Glomerular endothelial cell (primary cell): Measurements from ENCODE around the gene BTBD6. TPM values are rescaled to one million over a fixed set of nuclear protein-coding genes. Genes with fewer than 3 reads are reported as not detected.

Experiments
- DNase-seq: peaks from one replicate; pipeline ENCODE4 v3.0.0-alpha.2; 2011; ENCODE audit warnings: low read depth, low spot score; ENCODE audit errors: extremely low read depth
- total RNA-seq: library from RNA; depleted of rRNA; stranded (reverse); fragments of >200 nt; gene quantifications from 2 replicates; pipeline ENCODE4 v1.2.3, GENCODE V29; 2015

BTBD6 gene
- total RNA-seq, 1 donor from 2014 or later = 64.6 TPM

DNA sequence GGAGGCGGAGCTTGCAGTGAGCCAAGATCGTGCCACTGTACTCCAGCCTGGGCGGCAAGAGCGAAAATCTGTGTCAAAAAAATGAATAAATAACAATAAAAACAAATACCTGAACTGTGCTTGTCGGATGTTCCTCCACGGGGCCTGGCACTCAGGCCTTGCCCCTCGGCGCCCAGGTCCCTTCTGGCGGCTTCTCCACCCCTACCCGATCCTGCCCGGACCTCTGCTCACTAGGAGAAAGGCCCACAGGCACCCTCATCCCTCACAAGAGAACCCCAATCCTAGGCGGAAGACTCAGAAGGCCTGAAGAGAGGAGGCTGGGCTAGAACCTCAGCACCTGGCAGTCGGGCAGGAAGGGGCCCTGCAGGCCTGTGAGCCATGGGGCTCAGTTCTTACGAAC, 21.0 kb upstream of the BTBD6 start:
- no peak for DNase-seq

DNA sequence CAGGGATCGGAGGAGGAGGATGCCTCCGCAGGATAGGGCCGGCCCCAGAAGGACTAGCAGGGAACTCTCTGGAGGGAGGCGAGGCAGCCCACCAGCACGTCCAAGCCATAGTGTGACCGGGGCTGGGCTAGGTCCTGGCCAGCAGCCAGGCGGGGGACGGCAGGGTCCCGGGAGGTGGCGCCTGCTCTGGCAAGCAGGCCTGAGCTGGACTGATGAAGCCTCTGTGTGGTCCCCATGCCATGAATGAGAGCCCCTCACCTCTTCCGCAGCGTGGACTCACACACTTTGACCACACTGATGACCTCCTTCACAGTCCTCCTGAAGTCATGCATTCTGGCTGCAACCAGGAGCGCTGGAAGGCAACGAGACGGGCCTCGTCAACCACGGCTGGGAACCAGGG, 19.8 kb upstream of the BTBD6 start:
- DNase-seq = no peak

DNA sequence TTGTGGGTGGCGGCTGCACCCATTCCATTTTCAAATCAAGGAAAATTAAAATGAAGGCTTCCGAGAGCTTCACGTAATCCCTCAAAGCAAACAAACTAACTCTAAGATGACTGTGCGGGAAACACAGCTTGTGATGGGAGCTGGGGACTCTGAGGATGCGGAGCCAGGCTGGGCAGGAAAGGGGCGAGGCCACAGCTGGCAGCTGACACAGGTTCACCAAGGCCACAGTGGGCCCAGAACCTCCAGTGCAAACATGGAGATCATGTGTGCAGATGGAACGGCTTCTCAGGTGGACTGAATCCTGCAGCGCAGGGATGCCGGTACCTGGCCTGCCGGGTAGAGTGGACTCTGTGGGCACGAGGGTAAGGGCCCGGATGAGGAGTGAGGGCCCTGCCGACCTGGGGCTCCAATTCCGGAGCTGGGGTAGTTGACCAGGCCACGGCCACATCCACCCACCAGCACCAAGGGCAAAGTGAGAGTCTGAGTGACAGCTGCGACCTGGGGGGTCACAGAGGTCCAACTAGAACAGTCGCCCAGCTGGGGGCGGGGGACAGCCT, 19.2 kb upstream of the BTBD6 start:
- DNase-seq = no peak

DNA sequence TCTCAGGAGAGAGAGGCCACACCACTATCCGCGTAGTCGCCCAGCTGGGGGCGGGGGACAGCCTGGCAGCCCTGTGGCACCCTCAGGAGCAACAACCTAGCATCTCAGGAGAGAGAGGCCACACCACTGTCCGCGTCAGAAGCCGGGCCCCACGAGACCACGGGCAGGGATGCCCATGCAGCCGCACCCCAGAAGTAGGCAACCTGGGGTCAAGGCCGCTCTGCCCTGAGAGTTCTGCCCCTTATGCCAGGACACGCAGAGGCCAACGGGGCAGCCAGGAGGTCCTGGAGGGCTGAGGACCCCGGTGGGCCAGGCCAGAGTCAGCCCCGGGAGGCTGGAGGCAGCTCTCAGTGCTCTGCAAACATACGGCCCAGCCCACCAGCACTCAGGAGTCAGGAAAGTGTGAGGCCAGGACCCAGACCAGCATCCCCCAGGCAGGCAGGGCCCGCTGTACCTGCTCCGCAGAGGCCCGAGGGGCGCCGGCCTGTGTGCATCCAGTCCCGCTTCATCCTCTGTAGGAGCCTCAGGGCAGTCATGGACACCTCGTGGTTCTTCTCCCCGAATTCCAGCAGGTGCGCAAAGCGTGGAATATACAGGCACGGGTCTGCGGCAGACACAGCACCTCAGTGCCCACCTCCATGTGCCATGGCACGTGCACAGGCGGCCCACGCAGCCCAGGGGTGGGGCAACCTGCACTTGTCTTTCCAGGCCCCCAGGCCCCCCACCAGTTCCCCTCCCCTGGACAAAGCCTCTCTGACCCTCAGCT, 7.3 kb upstream of the BTBD6 start:
- DNase-seq = no peak

DNA sequence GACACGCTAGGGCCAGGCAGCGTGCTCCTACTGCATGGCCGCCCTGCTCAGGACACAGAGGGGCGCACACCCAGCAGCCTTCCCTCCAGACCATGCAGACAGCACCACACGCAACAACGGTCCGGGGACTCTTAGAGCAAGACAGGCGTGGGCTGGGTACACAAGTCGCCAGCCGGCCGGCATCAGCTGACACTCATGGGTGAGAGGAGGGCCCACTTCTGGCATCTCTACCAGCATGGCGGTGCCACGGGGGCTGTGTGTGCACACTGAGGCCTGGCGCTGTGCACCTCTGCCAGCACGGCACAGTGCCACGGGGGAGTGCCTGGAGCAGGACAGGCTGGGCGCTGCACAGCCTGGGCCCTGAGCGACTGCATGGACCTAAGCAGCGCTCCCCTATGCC, 6.7 kb upstream of the BTBD6 start:
- DNase-seq = no peak

DNA sequence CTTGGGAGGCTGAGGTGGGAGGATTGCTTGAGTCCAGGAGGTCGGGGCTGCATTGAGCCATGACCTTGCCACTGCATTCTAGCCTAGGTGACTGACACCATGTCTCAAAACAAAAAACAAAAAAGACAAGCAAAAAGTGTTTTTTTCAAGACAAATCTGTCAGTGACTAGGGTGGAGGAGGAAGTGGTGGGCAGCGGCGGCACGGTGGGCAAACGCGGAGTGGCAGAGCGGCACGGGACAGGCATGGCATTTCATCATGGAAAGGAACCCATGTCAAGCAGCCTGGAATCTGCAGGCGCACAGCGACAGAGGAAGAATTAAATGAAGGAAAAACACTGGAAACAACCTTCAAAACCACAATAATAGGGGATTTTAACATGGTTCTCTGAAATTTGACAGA, 4.0 kb upstream of the BTBD6 start:
- no peak for DNase-seq

DNA sequence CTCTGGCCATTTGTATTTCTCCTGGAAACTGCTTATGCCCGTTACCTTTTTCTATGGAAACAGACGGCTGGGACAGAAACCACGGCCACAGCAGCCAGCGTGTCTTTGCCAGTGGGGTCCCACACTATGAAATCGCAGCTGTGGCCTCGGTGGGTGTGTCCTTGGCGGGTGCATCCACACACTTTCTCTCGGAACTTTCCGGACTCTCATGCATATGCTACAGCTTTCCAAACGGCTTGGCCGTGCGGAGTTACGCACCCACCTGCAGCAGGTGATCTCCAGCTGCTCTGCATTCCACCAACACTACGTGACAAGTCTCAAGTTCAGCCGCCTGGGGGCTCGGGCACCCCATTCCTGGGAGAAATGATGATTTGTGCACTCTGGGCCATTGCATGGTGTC, 1.3 kb upstream of the BTBD6 start:
- no peak for DNase-seq

DNA sequence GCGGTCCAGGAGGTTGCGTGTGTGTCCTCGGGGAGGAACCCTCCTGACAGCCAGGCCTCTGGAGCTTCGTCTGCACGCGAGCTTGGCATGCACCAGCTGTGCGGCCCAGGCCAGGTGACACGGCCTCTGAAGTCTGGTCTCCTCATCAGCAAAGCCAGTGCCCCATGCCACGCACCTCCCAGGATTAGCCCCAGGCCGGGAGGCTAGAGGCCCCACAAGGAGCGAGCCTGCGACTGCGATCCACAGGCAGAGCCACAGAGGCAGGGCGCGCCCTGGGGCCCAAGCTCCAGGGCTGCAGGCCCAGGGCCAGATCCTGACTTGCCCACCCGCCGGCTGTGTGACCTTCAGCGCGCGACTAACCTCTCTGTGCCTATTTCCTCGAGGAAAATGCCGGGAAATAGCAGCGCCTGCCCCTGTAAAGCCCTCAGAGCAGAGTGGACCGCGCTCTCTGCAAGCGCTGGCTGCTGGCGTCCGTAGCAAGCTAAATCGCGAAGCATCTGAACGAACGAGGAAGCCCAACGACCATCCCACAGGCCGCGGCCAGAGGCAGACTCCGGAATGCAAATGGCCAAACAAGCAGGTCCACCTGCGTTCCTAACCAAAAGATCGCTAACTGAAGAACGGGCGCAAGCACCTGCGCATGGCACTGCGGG, 492 bp upstream of the BTBD6 start:
- DNase-seq = no peak

DNA sequence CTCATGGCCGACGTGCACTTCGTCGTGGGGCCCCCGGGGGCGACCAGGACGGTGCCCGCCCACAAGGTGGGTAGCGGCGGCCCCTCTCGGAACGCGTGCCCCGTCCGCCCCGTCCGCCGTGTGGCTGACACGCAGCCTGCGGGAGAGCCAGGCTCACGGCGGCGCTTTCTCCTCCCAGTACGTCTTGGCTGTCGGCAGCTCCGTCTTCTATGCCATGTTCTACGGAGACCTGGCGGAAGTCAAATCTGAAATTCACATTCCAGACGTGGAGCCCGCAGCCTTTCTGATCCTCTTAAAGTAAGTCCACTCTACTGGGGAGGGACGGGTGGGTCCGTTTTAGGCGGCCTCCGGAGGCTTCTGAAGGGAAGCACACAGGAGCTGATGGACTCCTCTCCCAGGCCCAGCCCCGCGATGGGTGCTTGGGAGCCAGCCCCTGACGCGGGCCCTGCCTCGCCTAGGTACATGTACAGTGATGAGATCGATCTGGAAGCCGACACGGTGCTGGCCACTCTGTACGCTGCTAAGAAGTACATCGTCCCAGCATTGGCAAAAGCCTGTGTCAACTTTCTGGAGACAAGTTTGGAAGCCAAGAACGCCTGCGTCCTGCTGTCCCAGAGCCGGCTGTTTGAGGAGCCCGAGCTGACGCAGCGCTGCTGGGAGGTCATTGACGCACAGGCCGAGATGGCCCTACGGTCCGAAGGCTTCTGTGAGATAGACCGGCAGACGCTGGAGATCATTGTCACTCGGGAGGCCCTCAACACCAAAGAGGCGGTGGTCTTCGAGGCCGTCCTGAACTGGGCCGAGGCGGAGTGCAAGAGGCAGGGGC, 1.1 kb downstream of the BTBD6 start:
- DNase-seq = no peak

DNA sequence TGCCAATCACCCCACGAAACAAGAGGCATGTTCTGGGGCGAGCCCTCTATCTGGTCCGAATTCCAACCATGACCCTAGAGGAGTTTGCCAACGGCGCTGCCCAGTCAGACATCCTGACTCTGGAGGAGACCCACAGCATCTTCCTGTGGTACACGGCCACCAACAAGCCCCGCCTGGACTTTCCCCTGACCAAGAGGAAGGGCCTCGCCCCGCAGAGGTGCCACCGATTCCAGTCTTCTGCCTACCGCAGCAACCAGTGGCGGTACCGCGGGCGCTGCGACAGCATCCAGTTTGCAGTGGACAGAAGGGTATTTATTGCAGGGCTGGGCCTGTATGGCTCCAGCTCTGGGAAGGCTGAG, 1.7 kb downstream of the BTBD6 start:
- DNase-seq = no peak

DNA sequence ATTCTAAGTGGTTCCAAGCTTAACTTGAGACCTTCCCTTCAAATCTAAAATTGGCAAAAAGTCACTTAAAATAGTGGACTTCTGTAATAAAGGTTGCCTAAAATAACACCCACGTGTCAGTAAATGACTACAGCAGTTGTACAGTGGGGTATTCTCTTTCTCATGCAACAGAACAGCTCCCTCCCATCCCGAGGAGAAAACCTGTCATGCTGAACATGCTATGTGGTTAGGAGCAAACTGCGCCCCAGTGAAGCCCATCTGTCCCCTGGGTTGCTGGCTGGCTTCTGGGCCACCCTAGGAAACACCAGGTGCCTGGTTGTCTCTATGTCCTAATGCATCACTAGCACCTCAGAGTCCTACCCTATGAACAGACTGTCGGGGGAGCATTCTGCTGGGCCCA, 2.7 kb downstream of the BTBD6 start:
- no peak for DNase-seq

DNA sequence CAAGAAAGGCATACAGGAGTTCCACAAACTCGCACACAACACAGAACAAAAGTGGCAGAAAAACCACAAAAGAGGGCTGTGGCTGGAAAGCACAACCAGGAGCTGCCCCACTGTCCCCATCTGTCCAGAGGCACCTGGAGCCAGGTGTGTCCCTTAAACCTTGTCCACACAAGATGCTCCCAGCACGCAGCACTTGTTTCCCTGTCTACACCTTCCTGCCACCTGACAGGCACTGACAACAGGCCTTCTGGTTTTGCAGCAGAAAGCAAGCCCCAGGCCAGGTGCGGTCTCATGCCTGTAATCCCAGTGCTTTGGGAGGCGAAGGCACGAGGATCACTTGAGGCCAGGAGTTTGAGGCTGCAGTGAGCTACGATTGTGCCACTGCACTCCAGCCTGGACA, 3.6 kb downstream of the BTBD6 start:
- no peak for DNase-seq

DNA sequence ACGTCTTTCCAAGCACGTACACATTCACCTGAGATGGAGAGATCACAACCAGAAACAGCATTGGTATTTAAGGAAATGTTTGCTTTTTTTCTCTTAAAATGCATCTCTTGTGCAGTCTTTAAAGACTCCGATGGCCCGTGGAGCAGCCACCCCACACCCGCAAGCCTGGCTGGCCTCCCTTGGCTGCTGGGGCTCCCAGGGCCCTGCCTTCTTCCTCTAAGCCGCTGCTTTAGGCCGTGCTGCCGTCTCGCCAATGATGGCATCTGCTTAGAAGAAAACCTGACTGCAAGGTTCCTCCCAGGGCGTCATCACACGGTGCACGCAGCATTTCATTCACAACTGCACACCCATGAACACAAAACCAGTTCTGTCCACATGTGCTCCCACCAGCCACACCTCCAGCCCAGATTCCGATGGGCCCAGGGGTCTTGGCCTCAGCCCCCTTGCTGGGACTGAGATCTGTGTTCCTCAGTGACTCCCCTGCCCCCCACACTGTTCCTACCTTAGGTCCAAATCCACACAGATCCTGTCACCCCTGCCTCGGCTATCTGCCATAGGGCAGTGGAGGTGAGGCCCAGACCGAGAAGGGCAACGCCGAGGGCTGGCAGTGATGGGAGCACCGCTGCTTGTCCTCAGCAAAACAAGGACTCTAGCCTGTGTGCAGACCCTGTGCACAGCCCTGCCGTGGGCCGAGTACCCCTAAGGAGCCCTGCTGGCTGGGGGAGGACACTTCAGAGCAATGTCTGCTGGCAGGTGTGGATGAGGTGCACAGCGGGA, 4.4 kb downstream of the BTBD6 start:
- no peak for DNase-seq

DNA sequence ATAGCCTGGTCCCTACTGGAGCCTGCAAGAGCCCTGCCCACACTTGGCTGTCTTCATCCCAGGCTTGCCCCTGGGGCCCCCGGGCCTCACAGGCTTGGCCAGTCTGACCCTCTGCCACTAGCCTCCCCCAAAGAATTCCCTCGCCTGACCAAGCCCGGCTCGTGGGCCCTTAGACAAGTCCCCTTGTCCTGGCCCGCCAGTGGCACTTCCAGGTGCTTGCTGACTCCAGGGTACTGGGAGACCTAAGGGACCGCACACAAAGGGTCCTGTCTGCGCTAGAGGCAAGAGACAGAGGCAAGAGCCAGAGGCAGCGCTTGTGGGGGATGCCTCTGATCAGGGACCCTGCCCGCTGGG, 5.0 kb downstream of the BTBD6 start:
- no peak for DNase-seq

DNA sequence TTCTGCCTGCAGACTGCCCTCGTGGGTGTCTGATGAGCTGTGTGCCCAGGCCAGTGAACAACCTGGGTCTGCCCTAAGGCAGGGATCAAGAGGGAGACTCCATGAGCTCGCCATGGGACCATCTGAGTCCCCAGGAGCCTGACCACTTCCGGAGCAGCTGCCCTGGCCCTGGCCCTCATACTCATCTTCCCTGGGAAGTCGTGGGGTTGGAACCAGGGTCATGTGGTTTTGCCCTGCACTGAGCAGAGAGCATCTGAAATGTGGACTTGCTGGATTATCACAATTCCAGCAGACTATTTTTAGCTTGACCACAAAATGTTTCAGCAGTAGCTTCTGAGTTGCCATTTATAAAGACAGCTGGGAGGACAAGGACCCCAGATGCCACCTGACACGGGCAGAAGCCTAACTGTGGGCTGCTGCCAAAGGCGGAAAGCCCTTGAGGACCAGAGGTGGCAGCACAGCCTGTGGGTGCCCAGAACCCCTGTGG, 6.7 kb downstream of the BTBD6 start:
- no peak for DNase-seq

DNA sequence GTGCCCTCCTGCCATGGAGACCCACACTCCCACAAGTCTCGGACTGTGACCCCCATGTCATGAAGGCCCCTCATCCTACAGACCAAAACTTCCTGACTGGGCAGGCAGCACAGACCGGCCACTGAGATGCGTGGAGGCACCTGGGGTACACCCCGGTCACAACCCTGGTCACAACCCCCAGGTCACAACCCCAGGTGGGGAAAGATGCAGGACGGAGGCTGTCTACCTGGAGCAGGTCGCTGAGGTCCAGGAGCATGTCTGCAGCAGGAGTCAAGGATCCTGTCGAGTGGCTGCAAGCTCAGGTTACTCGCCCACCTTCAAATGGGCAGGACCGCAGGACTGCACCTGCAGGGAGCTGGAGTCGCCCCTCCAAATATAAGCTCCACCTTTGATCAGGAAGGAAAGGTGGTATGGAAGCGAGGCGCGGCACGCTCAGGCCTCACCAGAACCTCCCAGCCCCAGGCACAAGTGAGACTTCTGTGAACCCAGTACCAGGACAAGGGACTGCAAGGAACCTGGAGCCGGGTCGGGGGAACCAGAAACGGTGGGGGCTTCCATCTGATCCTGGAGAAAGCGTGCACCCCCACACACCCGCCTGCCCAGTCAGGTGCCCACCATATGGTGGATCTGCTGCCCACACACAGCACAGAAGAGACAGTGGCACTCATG, 8.1 kb downstream of the BTBD6 start:
- DNase-seq = no peak

DNA sequence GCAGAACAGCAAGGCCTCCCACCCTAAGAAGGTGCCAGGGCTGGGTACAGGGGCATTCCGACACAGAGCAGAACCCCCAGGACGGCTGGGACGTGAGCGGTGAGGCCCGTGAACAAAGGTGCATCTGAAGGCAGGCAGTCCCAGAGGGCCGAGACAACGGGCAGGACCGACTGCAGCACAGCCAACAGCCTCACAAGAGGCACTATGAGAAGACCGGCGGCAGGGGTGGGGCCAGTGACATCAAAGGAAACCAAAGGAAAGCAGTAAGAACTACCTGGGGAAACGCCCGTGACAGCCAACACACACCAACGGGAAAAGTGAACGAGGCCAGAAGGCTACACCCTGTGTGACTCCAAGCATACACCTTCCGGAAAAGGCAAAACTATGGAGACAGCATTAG, 9.1 kb downstream of the BTBD6 start:
- no peak for DNase-seq

DNA sequence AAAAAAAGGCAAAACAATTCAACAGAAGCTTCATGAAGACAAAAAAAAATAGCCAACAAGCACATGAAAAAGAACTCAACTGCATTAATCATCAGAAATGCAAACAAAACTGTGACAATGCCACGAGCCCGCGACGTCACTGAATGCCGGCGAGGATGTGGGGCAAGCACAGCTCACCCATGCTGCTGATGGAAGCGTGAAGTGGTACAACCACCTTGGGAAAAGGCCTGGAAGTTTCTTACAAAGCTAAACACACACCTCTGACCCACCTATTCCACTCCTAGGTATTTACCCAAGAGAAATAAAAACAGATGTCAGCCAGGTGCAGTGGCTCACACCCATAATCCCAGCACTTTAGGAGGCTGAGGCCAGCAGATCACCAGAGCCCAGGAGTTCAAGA, 10.5 kb downstream of the BTBD6 start:
- DNase-seq = no peak

DNA sequence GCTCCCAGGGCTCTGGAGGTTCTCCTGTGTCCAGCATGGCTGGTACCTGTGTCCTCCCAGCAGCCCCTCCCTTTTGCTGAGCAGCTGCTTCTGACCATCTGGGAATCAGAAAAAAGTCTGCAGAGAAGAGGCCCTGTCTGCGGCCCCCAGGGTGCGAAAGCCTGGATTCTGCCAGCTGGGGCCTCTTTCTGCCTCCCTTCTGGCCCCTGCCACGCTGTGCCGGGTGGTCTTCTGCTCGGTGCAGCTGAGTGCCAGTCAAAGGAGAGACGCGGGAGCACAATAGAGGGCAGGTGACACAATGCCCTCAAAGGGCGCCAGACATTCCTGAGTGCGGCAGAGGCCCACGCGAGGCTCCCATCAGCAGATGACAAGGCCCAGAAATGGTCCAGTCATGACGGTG, 12.6 kb downstream of the BTBD6 start:
- no peak for DNase-seq

DNA sequence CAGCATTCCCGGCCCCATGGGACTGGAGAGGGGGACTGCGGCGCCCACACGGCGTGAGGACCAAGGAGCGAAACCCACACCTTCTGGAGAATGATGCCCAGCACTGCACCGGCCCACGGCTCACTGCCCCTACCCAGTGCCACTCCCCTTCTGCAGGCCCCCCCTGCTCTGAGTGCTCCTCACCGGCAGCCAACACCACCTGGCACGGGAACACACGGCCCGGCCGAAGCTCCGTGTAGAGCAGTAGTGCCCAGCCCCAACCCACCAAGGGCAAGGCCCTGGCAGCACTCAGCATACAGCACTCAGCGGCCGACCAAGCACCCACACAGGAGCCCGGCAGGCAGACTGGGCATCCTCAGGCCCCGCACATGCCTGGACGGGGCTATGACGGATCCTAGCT, 13.4 kb downstream of the BTBD6 start:
- DNase-seq = no peak
